Naive B cell (primary cell): ENCODE data around the gene CYP4X1. TPM values are rescaled to one million over a fixed set of nuclear protein-coding genes. Genes with fewer than 3 reads are reported as not detected.

Source experiments
- polyA plus RNA-seq, 6 donors: library from polyadenylated mRNA; unstranded; fragments of 300-500 nt; fragmentation: Illumina TruSeq; gene quantifications; one replicate each; pipeline ENCODE4 v1.2.3, GENCODE V29; 2021; ENCODE audit warnings: low read depth in 6 of 6

Gene CYP4X1
- polyA plus RNA-seq, 6 donors from 2014 or later, result not detected

Other genes starting within 250 kb of the CYP4X1 start
- gene CYP4B1, start 224.6 kb upstream of the CYP4X1 start, polyA plus RNA-seq, result not detected
- not detected for gene CYP4A11, start 82.2 kb upstream of the CYP4X1 start, polyA plus RNA-seq
- gene CYP4Z1, start 43.6 kb downstream of the CYP4X1 start, polyA plus RNA-seq, result not detected
- gene CYP4A22, start 113.8 kb downstream of the CYP4X1 start, polyA plus RNA-seq, result not detected
- 1 to 10 TPM in 3 of 6 donors, under 1 TPM in 2, not detected in 1; 0.72 to 9.2 (median 2.6) TPM for gene PDZK1IP1, start 166.4 kb downstream of the CYP4X1 start, polyA plus RNA-seq
- gene TAL1, start 208.6 kb downstream of the CYP4X1 start, polyA plus RNA-seq, result 1 to 10 TPM in 1 of 6 donors, under 1 TPM in 2, not detected in 3; 0.08 to 1.0 (median 0.36) TPM